Suprapubic skin (tissue), 4 donors: ENCODE data around the gene NIPAL3. TPM values are rescaled to one million over a fixed set of nuclear protein-coding genes. Genes with fewer than 3 reads are reported as not detected.
"Not testable (repeated sequence)": the region's sequence is repeated elsewhere in the genome, so short reads cannot be mapped to it uniquely, and the experiment has no call there.

ENCODE experiments used
- DNase-seq, 2 donors: peaks; one replicate each; pipeline ENCODE4 v3.0.0-alpha.2; 2019; ENCODE audit warnings: low spot score in 2 of 2
- H3K27ac ChIP-seq: fragments of 200-600 bp; sonication (generic); one replicate; pipeline ENCODE4 v1.5.1; 2019
- H3K27me3 ChIP-seq: fragments of 200-600 bp; sonication (generic); one replicate; pipeline ENCODE4 v1.5.1; 2019
- H3K36me3 ChIP-seq: fragments of 200-600 bp; sonication (generic); one replicate; pipeline ENCODE4 v1.5.1; 2019
- H3K4me1 ChIP-seq: fragments of 200-600 bp; sonication (generic); one replicate; pipeline ENCODE4 v1.5.1; 2019
- H3K4me3 ChIP-seq: fragments of 200-600 bp; sonication (generic); one replicate; pipeline ENCODE4 v1.5.1; 2019; ENCODE audit warnings: mild to moderate bottlenecking
- H3K9me3 ChIP-seq: fragments of 200-600 bp; sonication (generic); one replicate; pipeline ENCODE4 v1.5.1; 2019
- CTCF ChIP-seq, 2 donors: fragments of 200-600 bp in 1 of 2; fragments of 450-650 bp in 1 of 2; sonication (generic) in 1 of 2; IDR thresholded peaks; one replicate each; pipeline ENCODE4 v1.5.1; 2016 to 2019; ENCODE audit warnings: antibody characterized with exemption in 2 of 2, mild to moderate bottlenecking in 1 of 2, moderate library complexity in 1 of 2
- EP300 ChIP-seq: sonication (generic); formaldehyde crosslinking; IDR thresholded peaks from one replicate; pipeline ENCODE4 v1.6.1; 2017; ENCODE audit warnings: antibody characterized with exemption
- POLR2A ChIP-seq, 2 donors: fragments of 450-650 bp; IDR thresholded peaks; one replicate each; pipeline ENCODE4 v1.6.1; 2017; ENCODE audit warnings: antibody characterized with exemption in 2 of 2, mild to moderate bottlenecking in 2 of 2, moderate library complexity in 2 of 2
- POLR2AphosphoS5 ChIP-seq, 3 donors: sonication (generic); formaldehyde crosslinking; IDR thresholded peaks; one replicate each; pipeline ENCODE4 v1.6.1; 2017; ENCODE audit warnings: antibody characterized with exemption in 3 of 3
- WGBS: methylation state at CpG from one replicate; pipeline ENCODE4 v1.1.5; 2018; 5-methylcytosine and 5-hydroxymethylcytosine counted together
- total RNA-seq, 4 donors: library from RNA; depleted of rRNA; stranded (reverse); fragments of >200 nt; gene quantifications; one replicate each; pipeline ENCODE4 v1.1.0, GENCODE V29; 2016

Gene NIPAL3
- total RNA-seq, 4 donors from 2014 or later = 42.4 to 75.4 (median 64.6) TPM

DNA sequence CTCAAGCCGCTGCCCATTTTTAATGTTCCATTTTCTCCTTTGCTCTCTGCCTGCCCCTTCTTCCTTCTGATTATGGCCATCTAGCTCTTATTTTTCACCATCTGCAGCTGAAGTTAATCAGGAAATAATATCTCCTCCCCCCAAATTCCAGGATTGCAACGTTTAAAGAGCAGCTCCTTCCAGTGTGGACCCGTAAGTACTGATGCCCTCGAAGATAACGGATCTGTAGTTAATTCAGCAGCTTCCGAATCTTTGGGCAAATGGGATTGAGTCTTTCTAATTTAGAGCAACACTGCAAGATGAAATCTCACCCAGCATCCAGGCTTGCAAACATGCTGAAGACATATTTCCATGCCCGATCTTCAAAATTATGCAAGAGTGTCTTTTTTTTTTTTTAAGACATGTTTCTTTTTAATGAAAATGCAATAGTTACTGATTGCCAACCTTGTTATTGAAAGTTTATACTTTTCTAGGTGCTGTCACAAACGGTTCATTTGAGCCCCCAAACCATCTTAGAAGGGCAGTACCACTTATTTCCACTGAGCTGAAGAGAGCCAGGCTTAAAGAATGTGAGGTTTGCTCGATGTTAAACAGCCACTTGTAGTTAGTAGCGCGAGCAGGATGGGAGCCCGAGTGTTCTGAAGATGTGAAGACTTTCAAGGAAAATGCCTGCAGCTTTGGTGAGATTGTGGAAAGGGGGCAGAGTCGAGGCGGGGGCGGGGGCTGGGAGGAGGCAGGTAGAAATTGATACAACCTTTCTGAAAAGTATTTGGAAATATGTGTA, 76.2 kb downstream of the NIPAL3 start:
- TF ChIP-seq POLR2A (IDR thresholded peaks at IDR 0.05) (no peak), CTCF (IDR thresholded peaks at IDR 0.05) (no peak), EP300 (no peak), POLR2AphosphoS5 (IDR thresholded peaks at IDR 0.05) (no peak)
- DNase-seq = no peak
- no peak overlapping the region for H3K27ac ChIP-seq
- H3K4me3 ChIP-seq = no peak overlapping the region
- H3K27me3 ChIP-seq = peaks cover 6% of the 10 kb centered on the region
- no peaks in the 10 kb centered on the region for H3K4me1 ChIP-seq
- H3K9me3 ChIP-seq = no peaks in the 10 kb centered on the region
- WGBS = 44% methylated on average over 15 of the region's 15 CpGs
- H3K36me3 ChIP-seq = no peaks in the 10 kb centered on the region

DNA sequence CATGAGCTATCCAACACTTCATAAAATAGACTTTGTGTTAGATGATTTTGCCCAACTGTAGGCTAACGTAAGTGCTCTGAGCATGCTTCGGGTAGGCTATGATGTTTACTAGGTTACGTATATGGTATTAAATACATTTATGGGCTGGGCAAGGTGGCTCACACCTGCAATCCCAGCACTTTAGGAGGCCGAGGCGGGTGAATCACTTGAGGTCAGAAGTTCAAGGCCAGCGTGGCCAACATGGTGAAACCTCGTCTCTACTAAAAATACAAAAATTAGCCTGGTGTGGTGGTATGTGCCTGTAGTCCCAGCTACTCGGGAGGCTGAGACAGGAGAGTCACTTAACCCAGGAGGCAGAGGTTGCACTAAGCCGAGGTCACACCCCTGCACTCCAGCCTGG, 77.3 kb downstream of the NIPAL3 start:
- 97% methylated on average over 9 of the region's 9 CpGs for WGBS
- H3K27me3 ChIP-seq, H3K27ac ChIP-seq, DNase-seq, H3K4me1 ChIP-seq, H3K9me3 ChIP-seq, H3K36me3 ChIP-seq, H3K4me3 ChIP-seq: not testable (repeated sequence)

DNA sequence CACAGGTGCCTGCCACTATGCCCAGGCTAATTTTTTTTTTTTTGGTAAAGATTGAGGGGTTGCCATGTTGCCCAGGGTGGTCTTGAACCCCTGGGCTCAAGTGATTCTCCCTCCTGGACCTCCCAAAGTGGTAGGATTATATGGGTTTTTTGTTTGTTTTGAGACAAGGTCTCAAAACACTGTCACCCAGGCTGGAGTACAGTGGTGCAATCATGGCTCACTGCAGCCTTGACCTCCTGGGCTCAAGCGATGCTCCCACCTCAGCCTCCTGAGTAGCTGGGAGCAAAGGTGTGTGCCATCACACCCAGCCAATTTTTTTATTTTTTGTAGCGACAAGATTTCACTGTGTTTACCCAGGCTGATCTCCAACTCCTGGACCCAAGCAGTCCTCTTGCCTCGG, 78.2 kb downstream of the NIPAL3 start:
- TF ChIP-seq POLR2AphosphoS5 (IDR thresholded peaks at IDR 0.05) (no peak), POLR2A (IDR thresholded peaks at IDR 0.05) (no peak), CTCF (IDR thresholded peaks at IDR 0.05) (no peak), EP300 (no peak)
- no peaks in the 10 kb centered on the region for H3K36me3 ChIP-seq
- H3K4me1 ChIP-seq = no peaks in the 10 kb centered on the region
- 93% methylated on average over 3 of the region's 3 CpGs for WGBS
- H3K27ac ChIP-seq = no peak overlapping the region
- peaks cover 7% of the 10 kb centered on the region for H3K27me3 ChIP-seq
- no peaks in the 10 kb centered on the region for H3K9me3 ChIP-seq
- no peak overlapping the region for H3K4me3 ChIP-seq
- no peak for DNase-seq

DNA sequence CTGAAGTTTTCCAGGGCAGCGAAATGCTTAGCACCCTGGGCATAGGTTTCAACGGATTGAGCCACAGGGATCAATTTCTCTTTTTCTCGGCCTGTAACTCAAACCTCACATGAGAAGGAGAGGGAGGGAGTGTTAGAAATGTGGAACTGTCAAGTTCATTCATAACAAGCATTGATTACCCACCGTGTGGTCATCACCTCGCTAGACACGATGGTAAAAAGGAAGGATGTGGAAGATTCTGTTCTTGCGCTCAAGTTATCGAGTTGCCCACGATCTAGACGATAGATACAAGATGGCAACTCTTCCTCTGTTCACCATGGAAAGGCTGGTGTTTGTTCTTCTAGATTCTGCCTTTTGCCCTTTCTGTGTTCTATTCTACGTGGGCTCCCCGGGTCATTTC, 83.0 kb downstream of the NIPAL3 start:
- no peaks in the 10 kb centered on the region for H3K9me3 ChIP-seq
- no peaks in the 10 kb centered on the region for H3K36me3 ChIP-seq
- H3K27me3 ChIP-seq = peaks cover 7% of the 10 kb centered on the region
- H3K27ac ChIP-seq = no peak overlapping the region
- H3K4me3 ChIP-seq = no peak overlapping the region
- WGBS = 91% methylated on average over 12 of the region's 12 CpGs
- peaks cover 11% of the 10 kb centered on the region for H3K4me1 ChIP-seq
- no peak for DNase-seq
- TF ChIP-seq CTCF (IDR thresholded peaks at IDR 0.05) (no peak), EP300 (no peak), POLR2A (IDR thresholded peaks at IDR 0.05) (no peak), POLR2AphosphoS5 (IDR thresholded peaks at IDR 0.05) (no peak)

DNA sequence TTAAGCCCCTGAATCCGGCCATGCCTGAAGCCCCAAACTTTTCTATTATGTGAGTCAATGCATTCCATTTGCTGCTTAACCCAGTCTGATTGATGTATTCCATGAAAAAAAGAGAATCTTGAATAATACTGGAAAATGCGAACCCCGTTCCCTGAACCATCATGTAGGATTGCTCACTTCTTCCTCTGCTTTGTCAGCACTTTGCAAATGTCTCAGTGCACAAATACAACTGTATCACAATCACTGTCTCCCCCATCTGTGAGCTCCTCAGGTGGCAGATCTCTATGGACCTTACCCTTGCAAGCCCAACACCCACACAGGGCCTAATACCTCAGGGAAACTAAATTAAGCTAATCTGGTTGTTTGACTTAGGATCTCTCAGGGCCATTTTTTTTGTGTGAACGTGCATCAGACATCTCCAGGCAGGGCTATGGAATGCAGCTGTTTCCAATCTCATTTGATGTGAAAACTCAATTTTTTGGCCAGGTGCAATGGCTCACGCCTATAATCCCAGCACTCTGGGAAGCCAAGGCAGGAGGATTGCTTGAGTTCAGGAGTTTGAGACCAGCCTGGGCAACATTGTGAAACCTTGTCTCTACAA, 84.9 kb downstream of the NIPAL3 start:
- DNase-seq = no peak
- TF ChIP-seq CTCF (IDR thresholded peaks at IDR 0.05) = no peak
- TF ChIP-seq POLR2A (IDR thresholded peaks at IDR 0.05) = no peak
- TF ChIP-seq POLR2AphosphoS5 (IDR thresholded peaks at IDR 0.05) = no peak
- no peak for TF ChIP-seq EP300
- Histone ChIP-seq H3K4me3 (no peak overlapping the region), H3K36me3 (no peaks in the 10 kb centered on the region), H3K4me1 (peaks cover 18% of the 10 kb centered on the region), H3K27ac (no peak overlapping the region), H3K9me3 (no peaks in the 10 kb centered on the region), H3K27me3 (peaks cover 7% of the 10 kb centered on the region)
- WGBS = 76% methylated on average over 5 of the region's 5 CpGs
